Spleen (tissue), 7 donors: ENCODE measurements around the gene DST.

Experiments
- POLR2A ChIP-seq, 3 donors: fragments of 450-650 bp; IDR thresholded peaks; one replicate each; pipeline ENCODE4 v1.5.1; 2017; ENCODE audit warnings: antibody characterized with exemption in 3 of 3, mild to moderate bottlenecking in 1 of 3
- TF ChIP-seq, protein P1 (sequence below), 11 experiments: fragments of 200-600 bp in 7 of 11; fragments of 450-650 bp in 4 of 11; sonication (generic) in 4 of 11; IDR thresholded peaks in 8 of 11; conservative IDR thresholded peaks in 3 of 11; 1 replicate in 7 of 11; 2 replicates in 4 of 11; pipeline versions ENCODE4 v1.4.0 to v1.8.0; 2016 to 2021; ENCODE audit warnings: antibody characterized with exemption in 11 of 11, inconsistent platforms in 4 of 11, mild to moderate bottlenecking in 1 of 11
- donor health status: DM: no; HTN: no; CAD: no; lungs with moderate emphysema.
- donor health status: DM: no; HTN: no; CAD: no.
- donor health status: DM: no; HTN: no; CAD: no.

DNA sequence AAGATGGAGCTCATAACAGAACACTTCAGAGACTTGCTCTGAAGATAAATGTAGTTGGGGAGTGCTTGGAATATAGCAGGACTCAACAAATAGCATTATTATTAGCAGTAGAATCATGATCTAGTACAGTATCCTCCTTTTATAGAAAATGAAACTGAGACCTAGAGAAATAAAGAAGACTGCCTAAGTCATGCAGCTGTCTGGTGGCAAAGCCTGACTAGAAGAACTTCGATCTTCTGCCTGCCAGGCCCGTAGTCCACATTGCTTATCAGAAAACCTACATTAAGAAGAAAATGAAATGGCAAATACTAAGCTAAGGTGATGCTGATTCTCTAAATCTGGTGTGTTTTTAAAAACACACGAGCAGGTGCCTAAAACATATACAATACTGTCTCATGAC is 46.4 kb upstream of the DST start:
- TF ChIP-seq, protein P1, sequence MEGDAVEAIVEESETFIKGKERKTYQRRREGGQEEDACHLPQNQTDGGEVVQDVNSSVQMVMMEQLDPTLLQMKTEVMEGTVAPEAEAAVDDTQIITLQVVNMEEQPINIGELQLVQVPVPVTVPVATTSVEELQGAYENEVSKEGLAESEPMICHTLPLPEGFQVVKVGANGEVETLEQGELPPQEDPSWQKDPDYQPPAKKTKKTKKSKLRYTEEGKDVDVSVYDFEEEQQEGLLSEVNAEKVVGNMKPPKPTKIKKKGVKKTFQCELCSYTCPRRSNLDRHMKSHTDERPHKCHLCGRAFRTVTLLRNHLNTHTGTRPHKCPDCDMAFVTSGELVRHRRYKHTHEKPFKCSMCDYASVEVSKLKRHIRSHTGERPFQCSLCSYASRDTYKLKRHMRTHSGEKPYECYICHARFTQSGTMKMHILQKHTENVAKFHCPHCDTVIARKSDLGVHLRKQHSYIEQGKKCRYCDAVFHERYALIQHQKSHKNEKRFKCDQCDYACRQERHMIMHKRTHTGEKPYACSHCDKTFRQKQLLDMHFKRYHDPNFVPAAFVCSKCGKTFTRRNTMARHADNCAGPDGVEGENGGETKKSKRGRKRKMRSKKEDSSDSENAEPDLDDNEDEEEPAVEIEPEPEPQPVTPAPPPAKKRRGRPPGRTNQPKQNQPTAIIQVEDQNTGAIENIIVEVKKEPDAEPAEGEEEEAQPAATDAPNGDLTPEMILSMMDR (IDR thresholded peaks at IDR 0.05 in 8 of 11, conservative IDR thresholded peaks at IDR 0.05 in 3 of 11), result no peak
- no peak for TF ChIP-seq POLR2A (IDR thresholded peaks at IDR 0.05)
